Stimulated activated naive CD4-positive, alpha-beta T cell treated with Interleukin-2 at 50 U/mL for 16 hours (primary cell): ENCODE results near the gene MRNIP.

Experiments used
- DNase-seq: peaks from one replicate; lab custom pipeline; 2025; lab: John Stamatoyannopoulos, UW

Gene MRNIP

DNA sequence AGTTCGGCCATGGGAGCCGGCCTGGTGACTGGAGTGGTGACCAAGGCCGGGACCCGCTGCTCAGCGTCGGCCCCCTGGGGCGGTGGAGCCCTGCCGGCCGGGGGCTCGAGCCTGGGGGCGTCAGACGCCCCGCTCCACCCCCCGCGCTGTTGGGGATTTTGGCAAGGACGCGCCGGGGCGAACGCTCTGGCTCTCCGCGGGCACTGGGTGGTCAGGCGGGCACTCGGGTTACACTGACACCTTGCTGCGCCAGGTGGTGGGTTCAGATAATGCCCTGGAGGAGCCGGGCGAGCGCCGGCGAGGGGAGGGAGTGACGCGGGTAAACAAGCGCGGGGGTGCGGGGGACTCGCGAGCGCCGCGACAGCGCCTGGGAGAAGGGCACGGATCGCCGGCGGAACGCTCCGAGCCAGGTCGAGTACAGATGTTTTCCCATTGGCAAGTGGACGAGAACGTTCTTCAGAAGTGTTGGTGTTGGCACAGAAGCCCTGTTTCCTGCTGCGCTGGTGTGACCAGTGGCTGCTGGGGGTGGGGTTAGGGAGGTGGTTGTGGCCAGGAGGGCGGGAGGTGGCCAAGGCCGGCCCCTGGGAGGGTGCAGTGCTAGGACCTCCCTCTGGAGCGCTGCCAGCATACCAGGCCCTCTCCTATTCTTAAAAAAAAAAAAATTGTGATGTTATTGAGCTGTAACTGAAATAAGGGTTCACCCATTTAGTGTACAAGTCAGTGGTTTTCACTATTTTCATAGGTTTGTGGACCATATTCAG lies 37.1 kb downstream of the MRNIP start:
- DNase-seq: peak; percentile 83

DNA sequence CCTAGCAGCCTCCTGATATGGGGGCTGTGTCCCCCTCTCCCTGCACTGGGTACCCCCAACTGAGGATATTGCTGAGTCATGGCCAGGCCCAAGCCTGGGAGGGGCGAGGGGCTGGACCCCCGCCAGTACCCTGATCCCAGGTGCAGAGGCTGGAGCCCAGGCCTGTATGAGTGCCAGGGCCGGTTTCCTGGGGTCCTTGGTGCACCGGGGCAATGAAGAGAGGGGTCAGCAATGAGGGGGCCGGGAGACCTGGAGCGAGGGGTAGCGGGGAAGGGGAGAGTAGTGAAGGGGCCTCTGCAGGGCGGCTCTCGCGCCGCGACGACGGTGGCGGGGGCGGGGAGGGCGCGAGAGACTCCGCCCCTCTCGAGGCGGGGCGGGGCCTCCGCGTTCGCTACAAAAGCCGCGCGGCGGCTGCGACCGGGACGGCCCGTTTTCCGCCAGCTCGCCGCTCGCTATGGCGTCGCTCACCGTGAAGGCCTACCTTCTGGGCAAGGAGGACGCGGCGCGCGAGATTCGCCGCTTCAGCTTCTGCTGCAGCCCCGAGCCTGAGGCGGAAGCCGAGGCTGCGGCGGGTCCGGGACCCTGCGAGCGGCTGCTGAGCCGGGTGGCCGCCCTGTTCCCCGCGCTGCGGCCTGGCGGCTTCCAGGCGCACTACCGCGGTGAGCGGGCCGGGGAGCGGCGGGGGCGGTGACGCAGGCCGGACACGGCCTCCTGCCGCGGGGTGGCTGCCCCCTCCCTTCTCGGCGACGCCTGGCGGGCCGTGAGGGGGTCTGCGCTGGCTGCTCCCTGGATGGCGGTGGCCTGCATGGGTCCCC lies 37.9 kb downstream of the MRNIP start, which contains the start of gene SQSTM1:
SQSTM1 (plus strand) TSS at position 423 of the 815 bp plus-strand sequence; CDS start at position 455, 32 bp downstream.
- DNase-seq: peak; percentile 70

DNA sequence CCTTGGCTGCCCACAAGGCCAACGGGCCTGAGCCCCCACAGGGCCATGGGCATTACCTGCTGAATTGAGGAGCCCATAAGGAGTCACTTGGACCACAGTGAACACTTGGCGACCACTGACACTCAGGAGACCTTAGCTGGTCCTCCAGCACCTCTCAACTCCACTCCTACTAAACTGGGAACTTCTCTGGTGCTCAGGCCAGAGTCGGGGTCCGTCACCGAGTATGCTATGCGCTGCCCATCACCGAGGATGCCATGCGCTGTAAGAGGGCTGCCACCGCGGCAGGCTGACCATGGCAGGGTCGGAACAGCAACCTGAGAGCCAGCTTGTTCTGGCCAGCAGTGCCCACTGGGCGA lies 38.5 kb downstream of the MRNIP start:
- no peak for DNase-seq

DNA sequence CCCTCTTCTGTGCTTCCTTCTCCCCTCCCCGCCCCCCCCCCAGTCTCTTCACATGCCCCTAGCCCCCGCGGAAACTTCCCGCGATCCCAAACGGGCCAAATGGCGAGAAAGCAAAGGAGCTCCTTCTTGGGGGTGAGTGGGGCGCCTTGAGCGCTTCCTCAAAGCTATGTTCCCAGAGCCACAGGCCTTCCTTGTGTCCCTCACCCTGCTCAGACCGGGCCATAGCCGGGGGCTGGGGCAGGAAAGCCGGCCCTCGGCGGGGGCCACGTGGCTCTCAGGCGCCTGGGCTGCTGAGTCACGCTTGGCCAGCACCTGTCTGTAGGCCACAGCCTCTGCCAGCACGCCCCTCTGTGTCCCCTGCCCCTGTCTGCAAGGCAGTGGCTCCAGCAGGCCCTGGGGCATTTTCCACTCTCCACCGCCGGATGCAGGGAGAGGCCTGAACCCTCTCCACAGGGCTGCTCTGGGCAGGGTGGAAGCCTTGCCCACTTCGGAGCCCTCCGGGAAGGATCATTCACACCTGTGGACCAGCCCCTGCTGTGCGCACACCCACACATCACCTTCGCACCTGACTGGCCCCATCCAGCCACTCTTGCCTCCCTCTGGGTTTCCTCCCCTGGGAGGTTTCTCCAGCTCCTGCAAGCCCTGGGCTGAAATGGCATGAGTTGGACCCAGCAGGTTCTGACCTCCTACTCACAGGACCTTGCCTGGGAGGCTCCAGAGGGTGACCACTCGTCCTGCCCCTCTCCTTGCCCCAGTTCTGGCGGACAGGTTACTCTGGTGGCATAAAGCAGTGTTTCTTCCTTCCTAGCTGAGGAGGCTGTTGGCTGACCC lies 39.1 kb downstream of the MRNIP start:
- peak; percentile 45 for DNase-seq

DNA sequence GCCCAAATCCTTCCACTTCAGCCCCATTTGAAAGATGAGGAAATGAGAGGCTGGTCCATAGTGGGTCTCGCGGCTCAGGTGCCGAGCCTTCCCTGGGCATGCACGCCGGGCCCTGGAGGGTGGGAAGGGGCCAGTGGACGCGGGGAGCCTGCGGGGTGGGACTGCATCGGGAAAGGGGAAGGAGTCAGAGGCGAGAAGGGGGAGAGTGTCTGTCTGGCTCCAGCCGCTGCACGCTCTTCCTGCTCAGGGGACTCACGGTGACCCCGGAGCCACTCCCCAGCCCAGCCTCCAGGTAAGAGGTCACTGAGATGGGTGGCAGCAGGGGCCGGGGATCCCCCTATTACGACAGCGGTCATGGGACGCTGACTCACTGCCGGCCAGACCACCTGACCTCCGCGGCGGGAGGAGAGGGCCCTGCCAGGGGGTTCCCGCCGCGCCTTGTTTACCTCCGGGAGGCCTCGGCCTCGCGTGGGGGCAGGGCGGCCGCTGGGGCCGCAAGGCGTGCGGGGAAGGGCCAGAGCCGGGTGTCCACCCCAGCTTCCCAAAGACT lies 39.8 kb downstream of the MRNIP start:
- peak; percentile 87 for DNase-seq

DNA sequence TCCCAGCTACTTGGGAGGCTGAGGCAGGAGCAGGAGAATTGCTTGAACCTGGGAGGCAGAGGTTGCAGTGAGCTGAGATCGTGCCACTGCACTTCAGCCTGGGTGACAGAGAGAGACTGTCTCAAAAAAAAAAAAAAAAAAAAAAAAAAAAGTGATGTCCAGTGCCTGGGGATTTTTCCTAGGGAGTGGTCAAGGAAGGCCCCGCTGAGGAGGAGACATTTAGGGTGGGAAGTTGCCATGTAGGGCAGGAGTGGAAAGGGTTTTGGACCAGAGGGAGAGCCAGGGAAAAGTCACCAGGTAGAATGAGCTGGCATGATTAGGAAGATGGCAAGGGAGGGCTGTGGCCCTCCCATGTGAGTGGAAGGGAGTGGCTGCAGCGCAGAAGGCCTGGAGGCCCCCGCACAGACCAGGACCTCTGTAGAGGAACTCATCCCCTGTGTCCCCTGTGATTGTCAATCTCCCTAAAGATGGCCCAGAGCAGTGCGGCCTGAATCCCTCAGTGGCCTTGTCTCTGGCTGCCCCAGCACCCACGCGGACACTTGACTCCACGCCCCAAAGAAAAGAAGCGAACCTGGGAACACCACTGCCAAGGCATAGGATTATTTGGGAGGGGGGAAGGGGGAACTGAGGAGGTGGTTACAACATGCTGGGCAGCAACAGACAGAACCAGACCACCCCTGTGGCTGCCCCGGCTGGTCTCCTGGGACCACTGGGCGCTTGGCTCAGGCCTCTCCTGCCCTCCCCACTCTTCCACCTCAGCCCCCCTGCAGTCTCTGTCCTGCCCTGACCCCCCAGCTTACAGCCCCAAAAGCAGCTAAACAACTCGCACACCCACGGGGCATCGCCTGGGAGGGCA lies 40.5 kb downstream of the MRNIP start:
- no peak for DNase-seq

DNA sequence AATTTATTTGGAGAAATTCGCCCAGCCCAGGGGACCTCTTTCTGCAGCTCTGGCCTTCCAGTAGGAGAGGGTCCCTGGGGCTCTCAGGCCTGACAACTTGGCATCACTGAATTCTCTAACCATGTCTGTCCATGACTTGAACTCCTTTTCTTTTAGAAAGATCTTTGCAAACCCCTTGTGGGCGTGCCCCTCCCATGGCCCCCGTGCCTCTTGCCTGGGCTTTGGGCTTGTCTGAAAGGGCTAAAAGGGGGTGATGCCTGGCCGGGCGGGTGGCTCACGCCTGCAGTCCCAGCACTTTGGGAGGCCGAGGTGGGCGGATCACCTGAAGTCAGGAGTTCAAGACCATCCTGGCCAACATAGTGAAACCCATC lies 41.2 kb downstream of the MRNIP start:
- DNase-seq: no peak

DNA sequence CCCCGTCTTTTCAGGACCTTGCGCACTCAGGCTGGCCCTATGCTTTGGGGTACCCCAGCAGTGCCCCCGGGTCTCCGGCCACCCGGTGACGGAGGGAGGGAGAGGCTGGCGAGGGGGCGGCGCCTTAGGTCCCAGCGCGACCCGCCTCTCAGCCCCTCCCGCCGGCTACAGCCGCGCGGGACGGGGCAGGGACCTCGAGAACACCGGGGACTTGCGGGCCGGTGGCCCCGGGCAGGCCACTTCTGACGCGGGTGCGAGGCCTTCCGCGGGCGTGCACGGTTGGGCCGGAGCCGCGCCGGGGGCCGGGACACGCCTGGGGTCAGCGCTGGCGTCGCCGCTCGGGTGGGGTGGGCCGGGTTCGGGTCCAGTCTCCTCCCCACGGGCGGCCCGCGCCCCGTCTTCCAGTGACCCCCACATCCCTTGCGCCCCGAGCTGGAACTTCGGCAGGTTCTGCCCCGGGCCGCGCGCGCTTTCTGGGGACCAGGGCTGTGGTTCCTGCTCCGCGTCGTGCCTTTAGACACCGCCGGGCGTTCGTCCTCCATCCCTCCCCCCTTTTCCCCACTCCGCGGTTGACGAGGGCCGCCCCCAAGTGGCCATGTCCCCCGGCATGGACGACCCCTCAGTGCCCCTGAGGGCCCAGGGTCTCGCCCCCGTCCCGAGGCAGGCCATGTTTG lies 41.7 kb downstream of the MRNIP start:
- no peak for DNase-seq

DNA sequence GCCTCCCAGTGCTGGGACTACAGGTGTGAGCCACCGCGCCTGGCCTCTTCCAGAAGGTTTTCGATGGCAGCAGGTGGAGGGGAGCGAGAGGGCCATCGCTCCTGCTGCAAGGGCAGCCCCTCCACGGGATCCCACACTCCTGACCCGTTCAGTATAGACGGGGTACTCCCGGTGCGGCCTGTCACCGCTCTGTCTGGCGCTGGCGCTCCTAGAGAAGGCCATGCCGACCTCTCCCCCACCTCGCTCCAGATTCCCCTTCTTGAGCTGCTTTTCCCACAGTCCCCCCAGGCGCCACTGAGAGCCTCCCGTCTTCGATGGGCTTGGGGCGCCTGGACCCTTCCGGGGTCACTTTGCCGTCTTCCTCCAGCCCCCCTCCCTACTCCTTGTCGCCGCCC lies 42.2 kb downstream of the MRNIP start:
- DNase-seq: no peak

DNA sequence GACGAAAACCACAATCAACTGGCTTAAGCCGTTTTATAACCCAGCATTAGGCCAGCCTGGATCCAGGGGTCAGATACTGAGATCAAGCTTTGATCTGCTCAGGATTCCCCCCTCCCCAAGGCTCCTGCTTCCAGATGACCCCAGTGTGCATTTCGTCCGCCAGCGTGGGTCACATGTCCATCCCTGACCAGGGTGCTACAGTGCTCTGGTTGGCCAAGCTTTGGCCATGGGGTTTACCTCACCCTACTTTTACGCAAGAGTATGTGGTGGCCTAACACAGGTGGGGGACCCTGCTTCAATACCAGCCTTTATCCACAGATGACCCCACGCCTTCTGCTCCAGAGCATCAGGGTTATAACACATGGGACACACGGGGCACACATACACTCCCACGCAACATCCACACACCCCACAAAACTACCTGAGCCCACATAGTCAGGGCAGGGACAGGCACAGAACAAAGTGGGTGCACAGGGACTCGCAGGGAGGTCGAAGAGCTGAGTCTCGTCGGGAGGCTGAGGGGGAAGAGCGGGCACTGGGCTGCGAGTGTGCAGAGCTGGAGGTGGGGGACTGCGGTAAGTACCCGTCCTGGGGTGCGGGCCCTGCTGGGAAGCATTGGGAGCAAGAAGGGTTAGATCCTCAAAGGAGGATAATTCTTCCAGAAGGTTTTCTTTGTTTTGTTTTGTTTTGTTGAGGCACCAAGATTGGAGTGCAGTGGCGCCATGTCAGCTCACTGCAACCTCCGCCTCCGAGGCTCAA lies 42.9 kb downstream of the MRNIP start:
- DNase-seq: no peak

DNA sequence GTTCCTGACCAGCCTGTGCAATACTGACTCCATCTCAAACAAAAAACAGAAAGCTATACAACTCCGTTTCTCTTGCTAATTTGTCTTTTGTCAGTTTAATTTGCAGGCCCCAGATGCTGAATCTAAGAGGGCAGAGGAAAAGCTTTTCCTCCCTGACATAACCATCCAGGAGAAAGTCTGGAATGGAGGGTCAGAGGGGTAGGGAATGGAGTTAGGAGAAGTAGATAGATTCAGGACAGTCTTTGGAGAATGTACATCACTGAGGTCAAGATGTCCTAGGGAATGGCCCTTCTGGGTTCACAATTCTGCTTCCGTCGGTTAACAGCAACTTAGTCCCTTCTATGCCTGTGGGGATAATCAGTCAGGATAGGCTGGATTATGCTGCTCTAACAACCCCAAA lies 44.5 kb downstream of the MRNIP start:
- no peak for DNase-seq

DNA sequence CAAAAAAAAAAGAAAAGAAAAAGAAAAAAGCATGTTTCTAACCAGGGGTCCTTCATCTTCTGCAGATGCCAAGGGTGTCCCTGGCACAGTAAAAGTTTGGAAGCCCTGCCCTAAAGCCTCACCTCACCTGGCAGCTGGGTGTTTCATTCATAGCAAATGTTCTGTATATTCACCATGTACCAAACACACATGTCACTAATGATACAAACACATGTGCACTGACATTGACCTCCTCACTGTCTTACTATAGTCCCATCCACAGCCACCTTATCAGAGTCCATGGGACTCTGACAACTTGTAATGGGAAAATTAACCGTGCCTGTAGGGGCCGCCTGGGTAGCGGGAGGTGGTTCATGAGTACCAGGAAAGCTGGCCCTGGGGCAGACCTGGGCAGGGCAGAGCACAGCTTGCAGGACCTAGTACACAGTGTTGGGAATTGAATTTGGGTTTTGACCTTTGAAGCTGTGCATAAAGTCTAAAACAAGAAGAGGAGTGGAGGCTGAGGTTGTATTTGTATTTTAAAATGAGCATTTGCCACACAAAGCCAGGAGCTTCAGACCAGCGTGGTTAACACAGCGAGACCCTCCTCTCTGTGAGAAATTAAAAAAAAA lies 45.5 kb downstream of the MRNIP start:
- no peak for DNase-seq

DNA sequence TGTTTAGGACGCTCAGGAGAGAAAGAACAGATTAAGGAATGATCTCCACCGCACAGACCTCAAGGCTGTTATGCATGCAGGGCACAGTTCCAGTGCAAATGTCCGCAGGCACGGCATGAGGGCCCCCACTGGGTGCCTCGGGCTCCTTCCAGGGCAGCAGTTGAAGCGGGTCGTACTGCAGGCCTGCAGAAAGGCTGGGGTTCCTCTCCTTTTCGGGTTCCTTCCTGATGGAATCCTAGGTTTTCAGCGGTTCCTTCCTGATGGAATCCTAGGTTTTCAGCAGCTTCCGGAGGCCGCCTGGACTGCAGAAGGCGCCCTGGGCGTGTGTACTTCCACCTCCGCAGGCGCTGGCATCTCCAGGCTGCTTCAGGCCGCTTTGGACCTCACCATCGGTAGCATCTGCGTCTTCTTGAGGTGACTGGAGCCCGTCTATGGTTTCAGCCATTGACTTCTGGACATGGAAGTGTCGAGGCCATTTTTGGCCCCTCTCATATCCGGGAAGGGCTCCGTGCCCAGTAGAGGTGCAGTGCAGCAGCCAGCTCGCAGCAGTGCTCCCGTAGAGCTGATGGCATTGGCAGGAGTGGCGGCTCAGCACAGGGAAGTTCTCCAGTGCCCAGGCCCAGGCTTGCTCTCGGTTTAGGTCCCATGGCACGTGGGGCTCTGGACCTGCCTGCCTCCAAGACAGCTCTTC lies 46.3 kb downstream of the MRNIP start:
- no peak for DNase-seq

DNA sequence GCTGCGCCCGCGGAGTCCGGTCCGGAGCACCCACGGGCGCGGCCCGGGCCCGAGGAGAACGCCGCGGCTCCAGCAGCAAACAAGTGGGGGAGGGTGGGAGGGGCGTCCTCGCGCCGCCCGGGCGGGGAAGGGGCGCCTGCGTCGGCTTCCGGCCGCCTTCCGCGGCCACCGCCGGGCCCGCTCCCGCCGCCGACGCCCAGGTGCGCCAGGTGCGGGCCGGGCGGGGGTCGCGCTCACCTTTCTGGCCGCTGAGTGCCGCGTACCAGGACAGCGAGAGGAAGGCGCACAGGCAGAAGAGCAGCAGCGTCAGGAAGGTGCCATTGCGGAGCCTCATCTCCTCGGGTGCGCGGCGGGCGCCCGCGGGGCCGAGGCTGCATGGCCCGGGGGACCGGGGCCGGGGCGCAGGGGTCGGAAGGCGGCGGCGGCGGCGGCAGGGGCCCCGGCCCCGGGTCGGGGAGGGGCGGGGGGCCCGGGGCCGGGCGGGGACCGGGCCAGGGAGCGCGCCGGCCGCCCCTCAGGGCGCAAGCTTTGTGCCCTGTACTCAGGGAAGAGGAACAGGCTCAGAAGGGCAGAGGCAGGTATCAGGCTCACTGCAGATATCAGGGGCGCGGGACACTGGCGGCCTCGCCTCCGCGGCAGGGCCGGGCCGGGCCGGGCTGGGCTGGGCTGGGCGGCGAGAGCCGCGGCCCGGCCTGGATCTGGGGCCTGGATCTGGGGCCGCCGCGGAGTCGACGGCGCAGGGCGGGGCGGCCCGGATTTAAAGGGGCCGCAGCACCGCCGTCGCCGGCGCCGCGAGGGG lies 52.2 kb downstream of the MRNIP start, which contains the start of gene MGAT4B:
MGAT4B (minus strand) TSS at position 617 of the 799 bp plus-strand sequence; CDS start at position 334, 283 bp downstream.
- DNase-seq: peak; percentile 48

DNA sequence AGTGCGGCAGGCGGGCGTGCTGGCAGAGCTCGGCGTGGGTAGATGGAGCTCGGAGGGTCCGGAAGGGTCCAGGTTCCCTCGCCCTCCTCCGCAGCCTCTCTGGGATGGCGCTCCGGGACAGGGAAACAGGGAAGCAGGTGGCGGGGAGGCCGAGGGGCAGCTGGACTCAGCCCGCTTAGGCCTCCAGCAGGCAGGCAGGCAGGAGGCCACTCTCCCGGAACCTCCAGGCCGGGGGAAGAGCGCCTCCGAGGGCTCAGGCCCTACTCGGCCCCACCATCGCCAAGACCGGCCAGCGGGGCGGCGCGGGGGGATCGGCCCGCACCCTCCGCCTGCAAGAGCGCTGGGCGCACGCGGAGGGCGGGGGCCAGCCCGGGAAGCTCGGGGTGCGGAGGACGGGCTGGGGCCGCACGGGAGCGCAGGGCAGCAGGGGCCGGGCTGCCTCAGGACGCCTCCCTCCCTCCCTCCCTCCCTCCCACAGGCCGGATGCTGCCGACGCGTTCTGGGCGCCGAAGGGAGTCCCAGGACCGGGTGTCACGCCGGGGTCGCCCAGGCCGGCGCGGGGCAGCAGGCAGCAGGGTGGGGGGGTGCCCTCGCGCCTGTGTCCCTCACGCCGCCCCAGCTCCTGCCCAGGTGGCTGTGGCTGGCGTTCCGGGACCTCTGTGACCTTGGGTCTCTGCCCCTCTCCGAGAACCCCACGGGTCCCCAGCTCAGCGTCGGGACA lies 52.9 kb downstream of the MRNIP start:
- peak; percentile 17 for DNase-seq

DNA sequence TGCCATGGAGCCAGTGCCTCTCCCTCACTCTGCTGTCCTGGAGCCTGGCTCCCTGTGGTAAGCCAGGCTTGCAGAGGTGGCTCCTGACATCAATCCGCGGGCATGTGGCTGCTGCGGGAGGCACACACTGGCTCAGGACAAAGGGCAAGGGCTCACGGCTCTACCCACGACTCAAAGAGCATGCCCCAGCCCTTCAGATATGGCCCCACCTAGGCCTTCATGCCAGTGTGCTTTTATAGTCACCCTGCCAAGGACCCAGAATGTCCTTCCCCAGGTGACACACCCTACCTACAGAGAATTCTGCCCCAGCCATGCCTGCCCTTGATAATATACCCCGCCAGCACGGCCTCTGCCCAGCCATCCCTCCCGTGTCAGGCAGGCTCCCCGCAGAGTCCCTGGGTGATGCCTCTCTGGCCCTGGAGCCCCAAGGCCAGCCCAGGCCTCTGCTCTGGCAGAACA lies 53.5 kb downstream of the MRNIP start:
- DNase-seq: no peak

DNA sequence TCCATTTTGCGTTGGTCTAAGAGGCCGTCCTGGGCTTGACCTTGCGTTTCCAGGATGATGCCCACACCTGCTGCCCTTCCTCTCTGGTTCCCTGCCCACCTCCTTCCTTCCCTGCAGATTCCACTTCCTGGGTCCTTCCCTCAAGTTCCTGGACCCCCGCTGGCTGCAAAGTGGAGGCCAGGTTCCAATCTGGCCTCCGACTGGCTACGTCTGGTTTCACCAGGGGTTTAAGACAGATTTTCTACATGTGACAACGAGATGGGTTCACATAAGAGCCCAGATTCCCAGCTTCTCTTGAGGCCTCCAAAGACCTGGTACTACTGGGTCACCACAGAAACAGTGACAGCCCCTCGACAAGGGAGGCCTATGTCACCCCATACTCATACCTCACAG lies 54.1 kb downstream of the MRNIP start:
- no peak for DNase-seq
